Activated CD8-positive, alpha-beta T cell treated with anti-CD3 and anti-CD28 coated beads for 36 hours (primary cell): ENCODE measurements around the gene ZC3H12C. TPM values are rescaled to one million over a fixed set of nuclear protein-coding genes. Genes with fewer than 3 reads are reported as not detected.
"Not testable (repeated sequence)": the region's sequence is repeated elsewhere in the genome, so short reads cannot be mapped to it uniquely, and the experiment has no call there.

ENCODE experiments used
- ATAC-seq: fragments of 200-7000 bp; cut with Tn5 transposase; one replicate; pipeline ENCODE4 v1.10.0; 2021; ENCODE audit warnings: mild to moderate bottlenecking, moderate library complexity
- CTCF ChIA-PET: fragments of 350-600 bp; sonication (Branson Sonifier 250); formaldehyde crosslinking; loops from one replicate; lab custom pipeline; 2021; ENCODE audit warnings: antibody characterized with exemption; lab: Charles Lee
- POLR2A ChIA-PET: fragments of 350-600 bp; sonication (Branson Sonifier 250); formaldehyde crosslinking; loops from one replicate; lab custom pipeline; 2021; ENCODE audit warnings: antibody characterized with exemption; lab: Charles Lee
- DNase-seq: peaks from one replicate; pipeline ENCODE4 v3.0.0-alpha.2; 2020
- H3K27ac Mint-ChIP-seq: one replicate; pipeline ENCODE4 v1.8.0; 2021; ENCODE audit warnings: mild to moderate bottlenecking, mixed read lengths
- H3K27me3 Mint-ChIP-seq: one replicate; pipeline ENCODE4 v1.8.0; 2021; ENCODE audit warnings: mixed read lengths
- H3K36me3 Mint-ChIP-seq: one replicate; pipeline ENCODE4 v1.8.0; 2021; ENCODE audit warnings: low read depth, mixed read lengths
- H3K4me1 Mint-ChIP-seq: one replicate; pipeline ENCODE4 v1.8.0; 2021; ENCODE audit warnings: low read depth, mixed read lengths
- H3K4me3 Mint-ChIP-seq: one replicate; pipeline ENCODE4 v1.8.0; 2021; ENCODE audit warnings: mild to moderate bottlenecking, moderate library complexity, mixed read lengths
- H3K9me3 Mint-ChIP-seq: one replicate; pipeline ENCODE4 v1.8.0; 2021; ENCODE audit warnings: mixed read lengths
- intact Hi-C: fragments of 100-400 bp; cut with micrococcal nuclease; formaldehyde crosslinking; loops from one replicate; pipeline ENCODE4 v1.10.0; 2022
- total RNA-seq, 2 experiments: library from RNA; stranded (reverse); gene quantifications; one replicate each; pipeline ENCODE4 v1.2.3, GENCODE V29; 2021
- TF ChIP-seq, protein P1 (sequence below): fragments of 200-600 bp; IDR thresholded peaks from one replicate; pipeline ENCODE4 v1.8.0; 2022; ENCODE audit warnings: antibody characterized with exemption, mild to moderate bottlenecking

Gene ZC3H12C
- total RNA-seq, 2 experiments from 2014 or later: 0.40 to 0.45 TPM

DNA sequence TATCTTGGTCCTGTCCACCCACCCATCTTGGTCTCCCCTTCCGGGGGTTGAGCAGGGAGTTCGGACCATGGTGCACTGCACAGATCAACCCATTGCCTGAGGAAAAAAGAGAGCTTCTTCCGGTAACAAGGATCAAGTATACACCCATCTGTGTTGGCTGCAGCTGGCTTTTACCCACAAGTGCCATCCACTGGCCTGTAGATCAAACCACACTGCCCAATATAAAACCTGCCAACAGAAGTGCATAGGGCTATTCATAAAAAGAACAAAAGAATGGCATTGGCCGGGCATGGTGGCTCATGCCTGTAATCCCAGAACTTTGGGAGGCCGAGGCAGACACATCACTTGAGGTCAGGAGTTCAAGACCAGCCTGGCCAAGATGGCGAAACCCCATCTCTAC is 94.5 kb downstream of the ZC3H12C start:
- DNase-seq (no peak), ATAC-seq (no peak)
- no peaks in the 10 kb centered on the region for H3K36me3 Mint-ChIP-seq
- CTCF ChIA-PET: interaction anchor here (1.3 kb wide), 2 partner anchors 11 to 13 kb away, joined by 5 to 7 read pairs; no protein-coding TSS in a partner anchor
- intact Hi-C loops: no loop called here
- peaks cover 7% of the 10 kb centered on the region for H3K27me3 Mint-ChIP-seq
- no peak overlapping the region for H3K27ac Mint-ChIP-seq
- no peak overlapping the region for H3K4me3 Mint-ChIP-seq
- H3K4me1 Mint-ChIP-seq: peaks cover 6% of the 10 kb centered on the region
- TF ChIP-seq, protein P1, sequence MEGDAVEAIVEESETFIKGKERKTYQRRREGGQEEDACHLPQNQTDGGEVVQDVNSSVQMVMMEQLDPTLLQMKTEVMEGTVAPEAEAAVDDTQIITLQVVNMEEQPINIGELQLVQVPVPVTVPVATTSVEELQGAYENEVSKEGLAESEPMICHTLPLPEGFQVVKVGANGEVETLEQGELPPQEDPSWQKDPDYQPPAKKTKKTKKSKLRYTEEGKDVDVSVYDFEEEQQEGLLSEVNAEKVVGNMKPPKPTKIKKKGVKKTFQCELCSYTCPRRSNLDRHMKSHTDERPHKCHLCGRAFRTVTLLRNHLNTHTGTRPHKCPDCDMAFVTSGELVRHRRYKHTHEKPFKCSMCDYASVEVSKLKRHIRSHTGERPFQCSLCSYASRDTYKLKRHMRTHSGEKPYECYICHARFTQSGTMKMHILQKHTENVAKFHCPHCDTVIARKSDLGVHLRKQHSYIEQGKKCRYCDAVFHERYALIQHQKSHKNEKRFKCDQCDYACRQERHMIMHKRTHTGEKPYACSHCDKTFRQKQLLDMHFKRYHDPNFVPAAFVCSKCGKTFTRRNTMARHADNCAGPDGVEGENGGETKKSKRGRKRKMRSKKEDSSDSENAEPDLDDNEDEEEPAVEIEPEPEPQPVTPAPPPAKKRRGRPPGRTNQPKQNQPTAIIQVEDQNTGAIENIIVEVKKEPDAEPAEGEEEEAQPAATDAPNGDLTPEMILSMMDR: no peak
- no peaks in the 10 kb centered on the region for H3K9me3 Mint-ChIP-seq
- POLR2A ChIA-PET: no interaction called here

DNA sequence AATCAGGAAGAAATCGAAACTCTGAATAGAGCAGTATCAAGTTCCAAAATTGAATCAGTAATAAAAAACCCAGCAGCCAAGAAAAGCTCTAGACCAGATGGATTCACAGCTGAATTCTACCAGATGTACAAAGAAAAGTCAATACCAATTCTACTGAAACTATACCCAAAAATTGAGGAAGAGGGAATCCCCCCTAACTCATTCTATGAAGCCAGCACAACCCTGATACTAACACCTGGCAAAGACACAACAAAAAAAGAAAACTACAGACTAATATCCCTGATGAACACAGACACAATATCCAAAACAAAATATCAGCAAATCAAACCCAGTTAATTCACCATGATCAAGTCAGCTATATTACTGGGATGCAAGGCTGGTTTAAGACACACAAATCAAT is 97.7 kb downstream of the ZC3H12C start:
- ChIA-PET POLR2A (no interaction called here), CTCF (interaction anchor here (1.1 to 2.3 kb wide), 2 partner anchors 10 to 18 kb away, joined by 3 to 10 read pairs; no protein-coding TSS in a partner anchor)
- intact Hi-C loops: no loop called here

DNA sequence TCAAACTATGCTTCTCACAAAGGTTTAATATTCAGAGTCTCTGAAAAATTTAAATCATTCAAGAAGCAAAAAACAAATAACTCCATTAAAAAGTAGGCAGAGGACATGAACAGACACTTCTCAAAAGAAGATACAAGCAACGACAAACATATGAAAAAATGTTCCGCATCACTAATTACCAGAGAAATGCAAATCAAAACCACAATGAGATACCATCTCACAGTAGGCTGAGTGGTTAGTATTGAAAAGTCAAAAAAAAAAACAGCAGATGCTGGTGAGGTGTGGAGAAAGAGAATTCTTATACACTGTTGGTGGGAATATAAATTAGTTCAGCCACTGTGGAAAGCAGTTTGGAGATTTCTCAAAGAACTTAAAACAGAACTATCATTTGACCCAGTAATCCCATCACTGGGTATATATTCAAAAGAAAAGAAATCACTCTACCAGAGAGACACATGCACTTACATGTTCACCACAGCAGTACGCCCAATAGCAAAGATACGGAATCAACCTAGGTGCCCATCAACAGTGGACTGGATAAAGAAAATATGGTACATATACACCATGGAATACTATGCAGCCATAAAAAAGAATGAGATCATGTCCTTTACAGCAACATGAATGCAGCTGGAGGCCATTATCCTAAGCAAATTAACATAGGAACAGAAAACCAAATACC is 99.6 kb downstream of the ZC3H12C start:
- H3K27ac Mint-ChIP-seq, H3K4me3 Mint-ChIP-seq, intact Hi-C loops, H3K36me3 Mint-ChIP-seq, H3K4me1 Mint-ChIP-seq, H3K9me3 Mint-ChIP-seq, DNase-seq, H3K27me3 Mint-ChIP-seq: not testable (repeated sequence)
- ATAC-seq: peak; percentile 37
- ChIA-PET POLR2A (interaction anchor here (1.1 kb wide), 1 partner anchor 96 kb away, joined by 3 read pairs; no protein-coding TSS in a partner anchor), CTCF (interaction anchor here (2.3 kb wide), 2 partner anchors 8 to 242 kb away, joined by 7 to 10 read pairs; no protein-coding TSS in a partner anchor)

More for the DNA sequence above, 97.7 kb downstream of the ZC3H12C start:
- Mint-ChIP-seq H3K4me1 (peaks cover 10% of the 10 kb centered on the region), H3K27ac (no peak overlapping the region), H3K36me3 (no peaks in the 10 kb centered on the region), H3K9me3 (peaks cover 4% of the 10 kb centered on the region), H3K27me3 (peaks cover 7% of the 10 kb centered on the region), H3K4me3 (no peak overlapping the region)
- TF ChIP-seq, protein P1: no peak
- DNase-seq: no peak
- ATAC-seq: no peak

GRCh38 chr11:110194211-110194766 is 101.1 kb downstream of the ZC3H12C start:
- ATAC-seq, DNase-seq, H3K36me3 Mint-ChIP-seq, intact Hi-C loops, H3K4me1 Mint-ChIP-seq, H3K27ac Mint-ChIP-seq, H3K27me3 Mint-ChIP-seq, H3K4me3 Mint-ChIP-seq, POLR2A ChIA-PET, H3K9me3 Mint-ChIP-seq: not testable (repeated sequence)
- CTCF ChIA-PET: interaction anchor here (1.2 kb wide), 1 partner anchor 239 kb away, joined by 3 read pairs; no protein-coding TSS in a partner anchor

DNA sequence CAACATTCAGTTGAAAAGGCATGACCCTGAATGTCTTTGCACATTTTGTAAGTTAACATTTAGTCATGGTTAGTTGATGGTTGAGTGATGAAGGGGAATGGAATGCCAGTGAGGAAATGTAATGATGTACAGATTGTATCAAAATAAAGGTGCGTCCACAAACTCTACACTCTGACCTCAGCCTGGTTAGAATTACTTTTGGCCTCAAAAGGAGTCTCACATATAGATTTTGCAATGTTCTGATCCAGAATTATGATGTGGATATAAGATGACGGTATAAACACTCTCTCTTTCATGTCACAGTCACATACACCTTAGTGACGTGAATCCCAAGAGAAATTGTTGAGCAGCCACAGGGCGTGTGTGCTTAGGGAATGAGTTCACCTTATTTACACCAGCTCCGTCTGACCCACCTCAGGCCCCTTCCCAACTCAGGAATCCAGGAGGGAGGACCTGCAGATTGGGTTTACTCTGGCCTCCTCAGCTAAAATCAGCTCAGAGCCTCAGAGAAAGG is 103.1 kb downstream of the ZC3H12C start:
- ATAC-seq (no peak), DNase-seq (no peak)
- H3K27me3 Mint-ChIP-seq: peaks cover 5% of the 10 kb centered on the region
- no peaks in the 10 kb centered on the region for H3K36me3 Mint-ChIP-seq
- H3K4me1 Mint-ChIP-seq: peaks cover 10% of the 10 kb centered on the region
- ChIA-PET CTCF (interaction anchor here (1.7 to 9.0 kb wide), 3 partner anchors 8 to 236 kb away, joined by 4 to 126 read pairs (median 10); partner anchors contain the start of gene FDX1), POLR2A (no interaction called here)
- no peak overlapping the region for H3K27ac Mint-ChIP-seq
- H3K4me3 Mint-ChIP-seq: no peak overlapping the region
- intact Hi-C loops: no loop called here
- peaks cover 4% of the 10 kb centered on the region for H3K9me3 Mint-ChIP-seq
- TF ChIP-seq, protein P1: no peak
